Fibroblast of lung (primary cell): ENCODE results near the gene ZNF680.

Source experiments
- CTCF ChIP-seq, 2 donors: IDR thresholded peaks in 1 of 2; conservative IDR thresholded peaks in 1 of 2; 1 replicate in 1 of 2; 2 replicates in 1 of 2; pipeline ENCODE4 v1.5.1; 2011 to 2012; ENCODE audit warnings: low read length in 2 of 2, control low read depth in 1 of 2, inconsistent platforms in 1 of 2, low read depth in 1 of 2, mild to moderate bottlenecking in 1 of 2
- EZH2 ChIP-seq: IDR thresholded peaks from 2 replicates; pipeline ENCODE4 v1.5.1; 2012; ENCODE audit warnings: low read length, control low read depth, mild to moderate bottlenecking; ENCODE audit errors: missing control alignments

- TF ChIP-seq CTCF (conservative IDR thresholded peaks at IDR 0.05 in 1 of 2, IDR thresholded peaks at IDR 0.05 in 1 of 2; ENCODE audit: low read depth in 1 of 2, low read length in 2 of 2) (no peak), EZH2 (no peak)
These were observed 53.3 kb downstream of the ZNF680 start for GRCh38 chr7:64509583-64509982.
